ENCODE results near the gene C2CD4D. TPM values are rescaled to one million over a fixed set of nuclear protein-coding genes. Genes with fewer than 3 reads are reported as not detected.
"Not testable (repeated sequence)": the region's sequence is repeated elsewhere in the genome, so short reads cannot be mapped to it uniquely, and the experiment has no call there.

C2CD4D gene
- total and polyA plus RNA-seq, 12 donors = 0.06 to 0.55 (median 0.22) TPM; not detected in 6

DNA sequence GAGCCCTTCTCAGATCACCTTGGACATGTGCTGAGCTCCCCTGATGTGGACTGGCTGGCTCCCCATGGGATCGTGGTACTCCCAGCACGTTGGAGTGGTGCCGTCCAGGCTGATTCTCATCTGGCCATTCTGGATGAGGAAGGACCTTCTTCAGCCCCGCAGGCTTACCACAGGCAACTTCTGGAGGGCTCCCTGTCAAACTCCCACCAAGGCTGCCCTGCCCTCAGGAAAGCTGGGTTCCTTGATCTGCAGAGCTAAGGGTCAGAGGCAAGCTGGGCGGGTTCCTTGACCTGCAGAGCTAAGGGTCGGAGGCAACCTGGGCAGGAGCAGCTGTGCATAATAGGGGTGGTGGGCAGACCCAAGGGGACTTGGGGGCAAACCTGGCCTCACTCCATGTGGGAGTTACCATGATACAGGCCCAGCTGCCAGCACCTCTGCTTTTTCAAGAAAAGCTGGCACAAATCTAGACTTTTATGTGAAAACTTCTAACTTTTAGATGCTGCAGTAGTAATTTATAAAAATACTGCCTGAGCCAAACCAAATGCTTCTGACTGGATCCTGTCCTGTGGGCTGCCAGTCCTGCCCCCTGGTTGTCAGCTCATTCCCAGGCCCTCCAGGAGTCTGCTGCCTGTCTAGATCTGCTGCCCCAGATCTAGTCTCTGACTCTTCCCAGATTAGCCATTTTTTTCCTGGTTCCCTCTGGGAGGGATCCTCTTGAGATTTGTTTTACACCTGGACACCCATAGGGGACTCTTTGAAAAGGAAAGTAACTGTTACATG, 19.5 kb upstream of the C2CD4D start:
- intact Hi-C loops (cut with DNase I) = no loop called here
- H3K4me1 ChIP-seq (replicated peaks in 1 of 2) = no peaks in the 10 kb centered on the region
- no peaks in the 10 kb centered on the region for H3K36me3 ChIP-seq (replicated peaks in 1 of 2)
- no peak overlapping the region for H3K27ac ChIP-seq
- 87 to 93% (median 90%) methylated on average over 3 to 6 of the region's 6 CpGs for WGBS, 4 donors
- TF ChIP-seq POLR2A (IDR thresholded peaks at IDR 0.05) = no peak
- H3K4me3 ChIP-seq = no peak overlapping the region
- no peaks in the 10 kb centered on the region for H3K9me3 ChIP-seq (replicated peaks in 1 of 3)
- H3K27me3 ChIP-seq = no peaks in the 10 kb centered on the region
- no peak for DNase-seq

DNA sequence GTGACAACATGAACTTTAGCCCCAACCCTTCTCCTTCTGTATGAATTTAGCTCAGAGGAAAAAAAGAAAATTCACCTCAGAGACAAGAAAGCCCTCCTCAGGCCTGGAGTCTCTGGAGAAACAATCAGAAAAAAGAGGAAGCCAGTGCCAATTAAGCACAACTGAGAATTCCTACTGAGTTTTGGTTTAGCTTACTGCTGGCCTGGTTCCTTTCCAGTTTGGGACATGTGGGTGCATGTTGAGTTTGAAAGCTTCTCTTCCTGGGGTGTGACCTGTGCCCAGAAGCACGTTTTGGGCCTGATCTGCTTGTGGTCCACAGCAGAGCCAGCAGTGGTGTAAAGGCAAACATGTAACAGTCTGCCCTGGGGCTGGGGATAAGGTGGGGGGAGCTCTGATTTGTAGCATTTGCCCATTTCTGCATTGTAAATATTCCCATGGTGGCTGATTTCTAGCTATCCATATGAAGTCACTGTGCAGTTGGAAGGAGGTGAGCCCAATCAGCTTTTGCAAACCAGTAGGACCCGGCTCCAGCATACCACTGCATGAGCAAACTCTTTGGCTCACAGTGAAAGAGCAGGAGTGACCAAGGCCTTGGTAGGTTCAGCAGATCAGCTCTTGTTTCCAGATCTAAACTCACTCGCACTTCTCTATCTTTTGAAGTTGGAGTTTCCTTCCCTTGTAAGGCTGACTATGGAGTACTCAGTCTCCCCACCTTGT, 18.6 kb upstream of the C2CD4D start:
- no peak overlapping the region for H3K4me3 ChIP-seq
- 72 to 75% (median 74%) methylated on average over 3 of the region's 3 CpGs for WGBS, 4 donors
- no peaks in the 10 kb centered on the region for H3K4me1 ChIP-seq (replicated peaks in 1 of 2)
- H3K27ac ChIP-seq = no peak overlapping the region
- H3K9me3 ChIP-seq (replicated peaks in 1 of 3) = no peaks in the 10 kb centered on the region
- no peak for DNase-seq
- intact Hi-C loops (cut with DNase I) = no loop called here
- no peaks in the 10 kb centered on the region for H3K36me3 ChIP-seq (replicated peaks in 1 of 2)
- no peaks in the 10 kb centered on the region for H3K27me3 ChIP-seq
- TF ChIP-seq, protein P1, sequence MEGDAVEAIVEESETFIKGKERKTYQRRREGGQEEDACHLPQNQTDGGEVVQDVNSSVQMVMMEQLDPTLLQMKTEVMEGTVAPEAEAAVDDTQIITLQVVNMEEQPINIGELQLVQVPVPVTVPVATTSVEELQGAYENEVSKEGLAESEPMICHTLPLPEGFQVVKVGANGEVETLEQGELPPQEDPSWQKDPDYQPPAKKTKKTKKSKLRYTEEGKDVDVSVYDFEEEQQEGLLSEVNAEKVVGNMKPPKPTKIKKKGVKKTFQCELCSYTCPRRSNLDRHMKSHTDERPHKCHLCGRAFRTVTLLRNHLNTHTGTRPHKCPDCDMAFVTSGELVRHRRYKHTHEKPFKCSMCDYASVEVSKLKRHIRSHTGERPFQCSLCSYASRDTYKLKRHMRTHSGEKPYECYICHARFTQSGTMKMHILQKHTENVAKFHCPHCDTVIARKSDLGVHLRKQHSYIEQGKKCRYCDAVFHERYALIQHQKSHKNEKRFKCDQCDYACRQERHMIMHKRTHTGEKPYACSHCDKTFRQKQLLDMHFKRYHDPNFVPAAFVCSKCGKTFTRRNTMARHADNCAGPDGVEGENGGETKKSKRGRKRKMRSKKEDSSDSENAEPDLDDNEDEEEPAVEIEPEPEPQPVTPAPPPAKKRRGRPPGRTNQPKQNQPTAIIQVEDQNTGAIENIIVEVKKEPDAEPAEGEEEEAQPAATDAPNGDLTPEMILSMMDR (IDR thresholded peaks at IDR 0.05) = no peak
- TF ChIP-seq POLR2A (IDR thresholded peaks at IDR 0.05) = no peak

DNA sequence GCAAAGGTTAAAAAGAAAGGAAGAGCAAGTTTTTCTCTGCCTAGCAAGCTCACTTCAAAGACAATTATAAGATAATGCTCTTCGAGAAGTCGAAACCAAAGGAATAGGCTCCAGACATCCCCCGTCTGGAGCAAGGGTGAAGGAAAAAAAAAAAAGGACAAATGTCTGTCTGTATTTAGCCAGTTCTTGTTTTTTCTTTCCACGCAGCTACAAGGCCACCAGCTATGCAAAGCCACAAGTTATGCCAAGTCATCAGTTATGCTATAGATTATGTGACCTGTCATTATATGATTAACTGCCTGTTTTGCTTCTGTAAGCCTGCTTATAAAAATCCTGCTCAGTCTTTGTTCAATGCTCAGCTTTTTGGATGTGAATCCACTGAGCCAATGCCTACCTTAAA, 16.3 kb upstream of the C2CD4D start:
- intact Hi-C loops (cut with DNase I) = no loop called here
- TF ChIP-seq, protein P1 (IDR thresholded peaks at IDR 0.05) = no peak
- TF ChIP-seq POLR2A (IDR thresholded peaks at IDR 0.05) = no peak
- 19 to 30% (median 23%) methylated on average over 4 of the region's 4 CpGs for WGBS, 4 donors
- Histone ChIP-seq H3K4me1 (replicated peaks in 1 of 2) (no peaks in the 10 kb centered on the region), H3K4me3 (no peak overlapping the region), H3K27ac (no peak overlapping the region), H3K9me3 (replicated peaks in 1 of 3) (no peaks in the 10 kb centered on the region), H3K27me3 (peaks cover 4% of the 10 kb centered on the region), H3K36me3 (replicated peaks in 1 of 2) (no peaks in the 10 kb centered on the region)
- DNase-seq = no peak

DNA sequence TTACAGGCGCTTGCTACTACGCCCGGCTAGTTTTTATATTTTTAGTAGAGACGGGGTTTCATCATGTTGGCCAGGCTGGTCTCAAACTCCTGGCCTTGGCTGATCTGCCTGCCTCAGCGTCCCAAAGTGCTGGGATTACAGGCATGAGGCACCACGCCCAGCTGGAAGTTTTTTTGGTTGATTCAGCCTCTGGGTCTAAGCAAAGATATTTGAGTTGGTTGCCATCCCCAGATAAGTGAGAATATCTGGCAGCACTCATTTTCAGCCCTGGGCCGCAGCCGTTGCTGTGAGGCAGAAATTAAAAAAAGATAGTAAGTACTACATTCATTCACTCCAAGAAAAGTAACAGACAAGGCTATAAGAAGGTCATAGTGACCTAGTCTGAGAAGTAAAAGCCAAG, 15.9 kb upstream of the C2CD4D start:
- H3K9me3 ChIP-seq (replicated peaks in 1 of 3); H3K27me3 ChIP-seq; H3K36me3 ChIP-seq (replicated peaks in 1 of 2); H3K4me3 ChIP-seq; H3K4me1 ChIP-seq (replicated peaks in 1 of 2); intact Hi-C loops (cut with DNase I); H3K27ac ChIP-seq; DNase-seq: not testable (repeated sequence)
- WGBS, 4 donors = 53 to 70% (median 66%) methylated on average over 7 to 8 of the region's 8 CpGs

DNA sequence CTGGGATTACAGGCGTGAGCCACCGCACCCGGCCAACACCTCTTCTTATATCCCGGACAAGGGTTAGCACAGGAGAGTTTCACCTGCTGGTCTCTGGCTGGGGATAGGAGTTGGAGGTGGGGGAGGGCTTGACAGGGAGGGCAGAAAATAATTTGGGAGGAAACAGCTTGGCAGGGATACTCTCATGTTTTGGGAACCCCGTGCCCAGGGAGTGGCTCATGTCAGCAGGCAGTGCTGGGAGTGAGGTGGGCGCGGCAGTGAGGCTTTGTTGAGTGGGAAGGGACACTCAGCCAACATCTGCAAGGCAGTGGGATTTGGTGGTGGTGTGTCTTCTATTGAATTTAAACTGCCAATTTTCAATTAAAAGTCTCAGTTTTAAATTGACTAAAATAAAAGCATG, 15.0 kb upstream of the C2CD4D start:
- Histone ChIP-seq H3K27me3 (peaks cover 4% of the 10 kb centered on the region), H3K27ac (no peak overlapping the region), H3K4me3 (no peak overlapping the region), H3K4me1 (replicated peaks in 1 of 2) (no peaks in the 10 kb centered on the region), H3K9me3 (replicated peaks in 1 of 3) (no peaks in the 10 kb centered on the region), H3K36me3 (replicated peaks in 1 of 2) (no peaks in the 10 kb centered on the region)
- intact Hi-C loops (cut with DNase I) = no loop called here
- WGBS, 4 donors = 81 to 92% (median 84%) methylated on average over 7 of the region's 7 CpGs
- DNase-seq = no peak
- TF ChIP-seq, protein P1 (IDR thresholded peaks at IDR 0.05) = no peak
